GM21447 (cell line): ENCODE measurements around the gene CD6.

Experiments used
- ATAC-seq: cut with Tn5 transposase; IDR thresholded peaks from one replicate; pipeline ENCODE4 v1.9.1; 2021; ENCODE audit not compliant: unreplicated experiment

CD6 gene

DNA sequence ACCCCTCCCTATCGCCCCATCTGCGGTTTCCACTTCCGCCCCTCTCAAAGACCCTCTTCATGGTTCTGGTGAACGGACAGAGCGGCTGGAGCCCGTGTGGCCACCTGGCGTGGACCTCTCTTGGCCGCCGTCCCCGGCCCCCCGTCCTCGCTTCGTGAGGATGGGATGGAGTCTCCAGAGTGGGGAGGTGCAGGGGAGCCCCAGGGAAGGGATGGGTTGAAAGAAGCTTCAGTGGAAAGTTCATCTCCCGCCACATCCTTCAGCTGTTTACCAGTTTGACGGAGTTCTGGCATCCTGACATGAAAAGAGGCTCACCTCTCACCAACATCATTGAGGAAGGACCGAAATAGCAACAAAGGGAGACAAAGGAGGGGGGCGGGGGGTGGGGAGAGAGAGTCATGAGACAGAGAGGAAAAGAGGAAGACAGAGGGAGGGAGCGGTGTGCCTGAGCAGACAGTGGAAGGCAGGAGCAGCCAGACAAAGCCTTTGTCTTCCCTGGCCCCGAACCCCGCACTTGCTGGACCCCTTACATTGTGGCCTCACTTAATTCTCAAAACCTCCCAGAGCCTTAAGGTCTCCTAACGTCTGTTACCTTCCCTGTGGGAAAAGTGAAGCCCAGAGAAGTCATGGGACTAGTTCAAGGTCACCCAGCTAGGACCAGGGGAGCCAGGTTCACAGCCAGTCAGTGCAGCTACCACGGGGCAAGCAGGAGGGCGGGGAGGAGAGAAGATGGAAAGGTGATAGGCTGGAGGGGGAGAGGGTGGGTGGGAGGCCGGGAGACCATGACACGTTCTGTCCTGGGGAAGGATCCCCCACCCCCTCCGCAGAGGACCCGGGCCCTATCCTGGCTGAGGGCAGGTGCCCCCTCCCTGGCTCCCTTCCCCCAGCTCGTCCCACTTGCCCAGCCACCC is 54.9 kb downstream of the CD6 start:
- ATAC-seq, result no peak

DNA sequence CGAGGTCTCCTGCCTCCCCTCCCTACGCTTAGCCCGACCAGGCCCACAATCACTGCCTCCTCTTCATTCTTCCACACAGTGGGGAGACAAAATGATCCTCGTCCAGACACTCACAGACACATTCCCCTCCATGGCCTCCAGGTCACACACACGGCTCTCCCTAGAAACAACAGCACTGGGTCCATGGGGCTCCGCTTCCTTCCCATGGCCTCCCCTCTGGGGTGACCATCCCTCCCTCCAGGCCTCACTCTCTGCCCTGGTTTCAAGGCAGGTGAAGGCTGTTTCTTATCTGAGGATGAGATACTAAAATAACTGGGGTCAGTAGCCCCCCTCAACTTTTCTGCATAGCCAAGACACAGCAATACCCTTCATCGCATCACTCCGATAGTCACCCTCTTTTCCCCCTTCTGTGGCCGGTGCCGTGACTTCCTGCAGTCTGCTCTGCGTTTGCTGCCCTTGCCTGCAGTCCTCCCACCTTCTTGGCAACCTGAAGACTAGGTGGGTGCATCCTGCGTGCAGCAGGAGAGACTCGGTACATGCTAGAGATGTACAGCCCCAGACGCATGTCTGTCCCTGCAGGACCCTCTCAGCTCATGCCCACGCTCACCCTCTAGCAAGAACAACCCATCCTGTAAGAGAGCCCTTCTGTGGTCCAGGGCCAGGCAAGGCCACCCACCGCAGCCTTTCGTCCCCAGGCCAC is 55.8 kb downstream of the CD6 start:
- no peak for ATAC-seq

DNA sequence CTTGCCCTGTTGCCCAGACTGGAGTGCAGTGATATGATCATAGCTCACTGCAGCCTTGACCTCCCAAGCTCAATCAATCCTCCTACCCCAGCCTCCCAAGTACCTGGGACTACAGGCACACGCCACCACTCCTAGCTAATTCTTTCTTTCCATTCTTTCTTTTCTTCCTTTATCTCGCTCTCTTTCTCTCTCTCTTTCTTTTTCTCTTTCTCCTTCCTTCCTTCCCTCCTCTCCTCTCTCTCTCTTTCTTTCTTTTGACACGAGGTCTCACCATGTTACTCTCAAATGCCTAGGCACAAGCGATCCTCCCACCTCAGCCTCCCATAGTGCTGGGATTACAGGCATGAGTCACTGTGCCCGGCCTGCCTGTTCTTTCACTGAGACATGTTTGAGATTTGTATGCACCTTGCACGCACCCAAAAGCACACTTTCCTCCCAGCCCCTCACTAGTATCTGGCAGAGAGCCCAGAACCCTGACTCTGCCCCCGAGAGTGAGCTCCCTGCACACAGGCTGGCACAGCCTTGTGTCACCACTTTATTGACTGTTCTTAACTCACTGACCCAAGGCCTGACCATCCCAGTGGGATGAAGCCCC is 56.8 kb downstream of the CD6 start:
- ATAC-seq, result peak; percentile 92

GRCh38 chr11:61032824-61033223 is 61.3 kb downstream of the CD6 start:
- ATAC-seq, result no peak

DNA sequence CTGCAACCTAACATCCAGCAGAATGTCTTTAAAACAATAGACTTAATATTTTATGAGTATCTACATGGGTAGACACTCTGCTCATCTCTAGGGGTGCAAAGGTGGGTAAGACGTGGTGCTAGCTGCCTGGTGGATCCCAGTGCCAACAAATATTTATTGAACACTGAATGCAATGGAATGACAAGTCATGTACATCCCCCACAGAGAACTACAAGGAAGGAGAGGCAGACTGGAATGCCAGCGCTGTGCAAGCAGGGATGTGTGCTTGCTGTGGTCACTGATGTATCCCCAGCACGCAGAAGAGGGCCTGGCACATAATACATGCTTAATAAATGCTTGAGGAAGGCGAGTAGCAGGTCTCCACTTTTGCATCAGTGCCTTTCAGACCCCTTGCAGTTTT is 61.9 kb downstream of the CD6 start:
- ATAC-seq, result no peak

DNA sequence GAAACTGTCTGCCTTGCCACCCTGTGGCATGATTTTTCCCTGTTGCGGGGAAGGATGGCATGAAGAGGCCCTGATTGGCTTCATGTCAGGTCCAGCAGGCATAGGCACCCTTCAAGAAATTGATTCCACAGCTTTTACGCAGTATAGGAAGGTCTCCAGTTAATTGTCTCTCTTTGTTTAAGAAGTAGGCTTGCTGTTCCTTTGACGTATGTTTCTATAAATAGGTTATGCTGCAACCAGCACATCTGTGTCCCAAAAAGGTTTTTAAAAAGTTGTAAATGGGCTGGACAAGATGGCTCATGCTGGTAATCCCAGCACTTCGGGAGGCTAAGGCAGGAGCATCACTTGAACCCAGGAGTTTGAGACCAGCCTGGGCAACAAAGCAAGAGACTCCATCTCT is 62.6 kb downstream of the CD6 start:
- ATAC-seq, result no peak

- ATAC-seq, result no peak
Observed at GRCh38 chr11:61034704-61035525, 63.4 kb downstream of the CD6 start.

DNA sequence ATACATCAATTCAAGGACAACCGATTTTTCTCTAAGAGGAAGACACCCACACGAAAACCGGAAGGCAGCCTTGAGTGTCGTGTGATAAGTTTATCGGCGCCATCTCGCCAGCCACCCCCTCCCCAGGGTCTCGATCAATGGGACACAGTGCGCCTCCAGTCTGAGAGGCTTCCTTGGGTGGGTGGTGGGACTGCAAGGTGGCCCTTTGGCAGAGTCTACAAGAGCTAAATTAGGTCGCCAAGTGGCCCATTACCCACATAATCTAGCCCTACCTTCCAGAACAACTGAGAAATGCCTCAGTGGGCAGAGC is 64.0 kb downstream of the CD6 start:
- ATAC-seq, result no peak

DNA sequence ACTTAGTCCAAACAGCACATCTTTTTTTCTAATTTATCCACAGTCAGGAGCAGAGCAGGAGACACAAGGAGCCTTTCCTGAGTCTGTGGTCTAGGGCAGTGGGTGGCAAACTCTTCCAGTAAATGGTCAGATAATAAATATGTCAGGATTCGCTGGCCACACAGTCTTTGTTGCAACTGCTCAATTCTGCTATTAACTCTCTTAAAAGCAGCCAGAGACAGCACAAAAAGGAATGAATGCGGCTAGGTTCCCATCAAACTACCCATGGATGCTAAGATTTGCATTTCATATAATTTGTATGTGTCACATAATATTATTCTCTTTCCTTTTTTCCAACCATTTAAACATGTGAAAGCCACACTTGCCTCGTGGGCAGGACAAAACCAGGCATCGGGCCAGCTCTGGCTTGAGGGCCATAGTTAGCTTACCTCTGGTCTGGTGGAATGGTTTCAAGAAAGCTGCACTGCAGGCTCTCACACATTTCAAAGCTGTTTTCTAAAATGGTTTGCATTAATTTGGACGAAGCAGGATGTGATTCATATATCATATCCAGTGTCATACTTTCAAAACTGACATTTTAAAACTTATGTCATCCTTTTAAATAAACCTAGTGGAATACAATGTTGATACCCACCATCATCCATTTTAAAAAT is 66.1 kb downstream of the CD6 start:
- no peak for ATAC-seq

DNA sequence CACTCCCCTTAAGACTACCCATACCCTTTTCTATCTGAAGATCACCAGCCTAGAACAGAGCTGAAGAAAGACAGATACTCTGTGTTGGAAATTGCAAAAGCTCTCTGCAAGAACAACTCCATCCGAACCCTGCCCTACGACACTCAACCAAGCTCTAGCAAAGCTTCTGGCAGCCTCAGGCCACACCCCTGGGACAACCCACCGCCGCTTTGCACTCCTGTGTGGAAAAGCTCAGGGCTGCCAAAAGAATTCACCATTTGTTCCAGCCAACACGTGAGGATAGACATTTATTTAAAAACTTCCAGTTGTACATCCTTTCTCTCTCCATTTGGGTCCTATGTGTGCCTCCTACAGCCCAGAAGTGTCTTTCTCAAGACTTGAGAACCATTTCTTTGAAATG is 68.4 kb downstream of the CD6 start:
- no peak for ATAC-seq

- ATAC-seq, result peak; percentile 87
Observed at GRCh38 chr11:61041755-61042518, 70.5 kb downstream of the CD6 start.

GRCh38 chr11:61042537-61042936 is 71.1 kb downstream of the CD6 start:
- ATAC-seq, result no peak

DNA sequence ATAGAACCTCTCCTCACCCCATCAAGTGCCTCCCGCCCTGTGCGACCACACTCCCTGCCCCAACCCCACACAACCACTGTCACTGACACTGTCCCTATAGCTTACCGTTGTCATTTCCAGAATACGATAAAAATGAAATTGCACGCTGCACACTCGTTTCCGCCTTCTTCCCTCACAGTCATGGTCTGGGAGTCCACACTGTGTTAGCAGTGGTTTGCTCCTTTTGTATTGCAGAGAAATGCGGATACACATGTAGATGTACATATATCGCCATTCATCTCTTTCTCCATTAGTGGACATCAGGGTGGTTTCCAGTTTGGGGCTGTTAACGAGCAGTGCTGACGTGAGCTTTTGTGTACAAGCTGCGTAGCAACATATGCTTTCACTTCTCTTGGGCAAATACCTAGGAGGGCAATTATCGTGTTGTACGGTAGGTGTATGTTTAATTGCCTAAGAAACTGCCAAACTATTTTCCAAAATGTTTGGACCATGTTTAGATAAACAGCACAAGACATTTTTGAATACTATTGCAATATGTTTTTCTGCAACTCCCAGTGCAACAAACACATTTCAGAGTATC is 71.6 kb downstream of the CD6 start:
- ATAC-seq, result no peak

GRCh38 chr11:61045271-61045670 is 73.8 kb downstream of the CD6 start:
- ATAC-seq, result no peak

DNA sequence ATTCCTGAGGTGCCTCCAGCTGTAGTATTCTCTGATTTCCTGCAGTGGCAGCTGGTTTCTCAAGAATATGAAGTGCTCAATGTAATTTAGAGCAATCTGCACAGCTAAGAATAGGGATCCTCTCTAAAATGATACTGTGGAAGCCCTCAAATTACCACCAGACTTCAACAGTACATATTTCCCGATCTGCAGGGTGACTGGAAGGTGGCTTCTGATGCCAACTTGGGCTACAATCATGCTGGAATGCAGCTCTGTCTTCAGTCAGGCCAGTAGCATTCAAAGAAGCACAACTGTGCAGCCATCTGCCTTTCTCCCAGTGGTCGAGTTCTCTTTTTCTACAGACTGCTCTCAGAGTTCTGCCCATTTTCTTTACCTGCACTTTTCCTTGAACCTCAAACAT is 75.4 kb downstream of the CD6 start:
- no peak for ATAC-seq

DNA sequence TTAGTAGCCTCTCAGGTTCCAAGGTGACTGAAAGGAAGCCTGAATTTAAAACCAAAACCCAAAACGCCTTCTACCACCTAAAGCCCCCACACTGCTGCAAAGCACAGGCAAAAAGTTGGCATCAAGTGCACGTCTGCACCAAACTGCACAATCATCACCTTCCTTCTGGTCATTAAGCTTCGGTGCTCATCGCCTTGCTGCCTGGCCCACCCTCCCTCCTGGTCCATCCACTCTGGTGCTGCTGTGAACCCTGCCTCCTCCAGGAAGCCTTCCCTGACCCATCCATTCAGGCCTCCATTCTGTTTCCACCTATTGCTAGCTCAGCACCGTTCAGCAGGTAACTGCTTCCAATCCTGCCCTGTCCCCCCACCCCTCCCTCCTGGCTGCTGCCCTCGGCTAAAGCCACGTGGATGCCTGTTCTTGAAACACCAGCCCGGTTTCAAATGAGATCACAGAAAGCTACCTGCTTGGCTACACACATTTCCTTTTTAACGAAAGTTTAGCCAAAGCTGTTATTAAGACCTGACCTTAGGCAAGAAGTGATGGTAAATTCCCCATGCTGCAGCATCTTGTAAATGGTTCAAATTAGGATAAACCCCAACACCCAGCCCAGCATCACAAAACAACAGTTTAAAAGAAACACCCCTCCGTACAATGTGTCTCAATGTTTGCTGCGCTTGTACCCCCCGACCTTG is 77.0 kb downstream of the CD6 start:
- ATAC-seq, result no peak

DNA sequence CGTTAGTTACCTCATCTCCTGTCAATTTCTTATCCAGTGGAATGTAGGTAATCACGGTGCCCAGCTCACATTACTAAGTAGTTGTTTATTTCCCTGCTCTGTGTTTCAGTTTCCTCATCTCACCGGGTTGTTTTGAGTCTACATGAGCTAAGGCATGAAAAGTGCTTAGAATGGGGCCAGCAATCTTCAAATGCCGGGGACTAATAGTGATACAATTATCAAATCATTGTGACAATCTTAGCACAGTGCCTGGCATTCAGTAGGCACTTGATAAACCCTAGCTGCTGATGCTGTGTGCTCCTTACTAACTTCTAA is 77.5 kb downstream of the CD6 start:
- ATAC-seq, result no peak

GRCh38 chr11:61049859-61050258 is 78.4 kb downstream of the CD6 start:
- ATAC-seq, result no peak
